Endodermal cell (in vitro differentiated cells): Measurements from ENCODE around the gene MTLN. TPM values are rescaled to one million over a fixed set of nuclear protein-coding genes. Genes with fewer than 3 reads are reported as not detected.
"Not testable (repeated sequence)": the region's sequence is repeated elsewhere in the genome, so short reads cannot be mapped to it uniquely, and the experiment has no call there.

Experiments
- DNase-seq: peaks from one replicate; pipeline ENCODE4 v3.0.0-alpha.2; 2017
- H3K27ac ChIP-seq: 2 replicates; pipeline ENCODE4 v1.5.1; 2013; ENCODE audit warnings: mild to moderate bottlenecking, low read depth, low read length, moderate library complexity
- H3K27me3 ChIP-seq: 2 replicates; pipeline ENCODE4 v1.6.1; 2013; ENCODE audit warnings: mild to moderate bottlenecking, low read length, moderate library complexity; ENCODE audit not compliant: insufficient read depth, control insufficient read depth, poor library complexity, severe bottlenecking
- H3K36me3 ChIP-seq: 2 replicates; pipeline ENCODE4 v1.7.0; 2013; ENCODE audit warnings: mild to moderate bottlenecking, low read length, moderate library complexity; ENCODE audit not compliant: control insufficient read depth, insufficient read depth
- H3K4me1 ChIP-seq: one replicate; pipeline ENCODE4 v1.7.0; 2013; ENCODE audit warnings: low read length; ENCODE audit not compliant: control insufficient read depth, insufficient read depth
- H3K4me3 ChIP-seq: 2 replicates; pipeline ENCODE4 v1.5.1; 2013; ENCODE audit warnings: mild to moderate bottlenecking, low read length, moderate library complexity
- H3K9ac ChIP-seq: 2 replicates; pipeline ENCODE4 v1.6.1; 2013; ENCODE audit warnings: mild to moderate bottlenecking, low read length, moderate library complexity; ENCODE audit not compliant: poor library complexity, severe bottlenecking; ENCODE audit errors: extremely low read depth
- H3K9me3 ChIP-seq: 2 replicates; pipeline ENCODE4 v1.6.1; 2013; ENCODE audit warnings: mild to moderate bottlenecking, low read length, moderate library complexity; ENCODE audit not compliant: control insufficient read depth
- H3K27ac Mint-ChIP-seq: 2 replicates; pipeline ENCODE4 v1.8.0; 2020; ENCODE audit warnings: mixed read lengths
- H3K27me3 Mint-ChIP-seq: 2 replicates; pipeline ENCODE4 v1.8.0; 2021; ENCODE audit warnings: mild to moderate bottlenecking, mixed read lengths; ENCODE audit not compliant: insufficient read depth
- H3K36me3 Mint-ChIP-seq: 2 replicates; pipeline ENCODE4 v1.8.0; 2020; ENCODE audit warnings: low read depth, mixed read lengths
- H3K4me1 Mint-ChIP-seq: 2 replicates; pipeline ENCODE4 v1.8.0; 2020; ENCODE audit warnings: mixed read lengths
- H3K4me3 Mint-ChIP-seq: 2 replicates; pipeline ENCODE4 v1.8.0; 2020; ENCODE audit warnings: mild to moderate bottlenecking, moderate library complexity, mixed read lengths
- H3K9me3 Mint-ChIP-seq: 2 replicates; pipeline ENCODE4 v1.8.0; 2020; ENCODE audit warnings: mild to moderate bottlenecking, mixed read lengths
- CTCF ChIP-seq: fragments of 200-600 bp; sonication (generic); conservative IDR thresholded peaks from 2 replicates; pipeline ENCODE4 v1.5.0; 2021; ENCODE audit warnings: antibody characterized with exemption, mild to moderate bottlenecking
- whole genome bisulfite sequencing, 2 experiments: methylation state at CpG; one replicate each; pipeline versions ENCODE4 v1.1.5 to v1.1.7; 2013; ENCODE audit warnings: missing lambda C conversion rate in 2 of 2, mixed read lengths in 1 of 2; ENCODE audit not compliant: insufficient coverage in 1 of 2, insufficient read length in 1 of 2; 5-methylcytosine and 5-hydroxymethylcytosine counted together
- total RNA-seq, 2 donors: library from RNA; stranded (reverse); fragmentation: NEBNext Ultra II Directional in 1 of 2; extraction: Animal tissue kit (Norgen Biotek cat#: 25700) in 1 of 2; gene quantifications; 2 replicates in 1 of 2; 3 replicates in 1 of 2; pipeline ENCODE4 v1.2.1, GENCODE V29; 2021

The MTLN gene
- total RNA-seq, 2 donors from 2014 or later, result 11.5 to 35.5 TPM

- H3K27ac ChIP-seq, result no peak overlapping the region
- H3K9me3 ChIP-seq, result no peaks in the 10 kb centered on the region
- H3K27me3 Mint-ChIP-seq, result peaks cover 6% of the 10 kb centered on the region
- 75 to 89% methylated on average over 2 to 4 of the region's 4 CpGs for WGBS, 2 experiments
- peaks cover 3% of the 10 kb centered on the region for H3K9me3 Mint-ChIP-seq
- H3K9ac ChIP-seq, result no peak overlapping the region
- H3K36me3 Mint-ChIP-seq, result peaks cover 3% of the 10 kb centered on the region
- H3K4me3 ChIP-seq, result no peak overlapping the region
- H3K27ac Mint-ChIP-seq, result no peak overlapping the region
- no peaks in the 10 kb centered on the region for H3K36me3 ChIP-seq
- DNase-seq, result no peak
- TF ChIP-seq CTCF, result no peak
- no peaks in the 10 kb centered on the region for H3K27me3 ChIP-seq
- no peak overlapping the region for H3K4me3 Mint-ChIP-seq
- H3K4me1 ChIP-seq, result no peaks in the 10 kb centered on the region
- H3K4me1 Mint-ChIP-seq, result no peaks in the 10 kb centered on the region
Measured at GRCh38 chr2:110197452-110197851, 14.9 kb downstream of the MTLN start.

DNA sequence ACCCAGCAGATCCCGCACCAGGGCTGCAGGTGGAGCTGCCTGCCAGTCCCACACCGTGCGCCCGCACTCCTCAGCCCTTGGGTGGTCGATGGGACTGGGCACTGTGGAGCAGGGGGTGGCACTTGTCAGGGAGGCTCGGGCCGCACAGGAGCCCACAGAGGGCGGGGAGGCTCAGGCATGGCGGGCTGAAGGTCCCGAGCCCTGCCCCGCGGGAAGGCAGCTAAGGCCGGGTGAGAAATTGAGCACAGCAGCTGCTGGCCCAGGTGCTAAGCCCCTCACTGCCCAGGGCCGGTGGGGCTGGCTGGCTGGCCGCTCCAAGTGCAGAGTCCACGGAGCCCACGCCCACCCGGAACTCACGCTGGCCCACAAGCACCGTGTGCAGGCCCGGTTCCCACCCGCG is 22.2 kb downstream of the MTLN start:
- peaks cover 50% of the 10 kb centered on the region for H3K9me3 Mint-ChIP-seq
- DNase-seq, H3K4me3 ChIP-seq, H3K36me3 ChIP-seq, H3K9ac ChIP-seq, H3K27ac ChIP-seq, H3K27me3 Mint-ChIP-seq, H3K4me1 Mint-ChIP-seq, H3K27ac Mint-ChIP-seq, H3K27me3 ChIP-seq, H3K4me3 Mint-ChIP-seq, H3K4me1 ChIP-seq: not testable (repeated sequence)
- peaks cover 19% of the 10 kb centered on the region for H3K9me3 ChIP-seq
- H3K36me3 Mint-ChIP-seq, result peaks cover 41% of the 10 kb centered on the region
- WGBS, 2 experiments, result 90 to 95% methylated on average over 2 to 23 of the region's 23 CpGs

DNA sequence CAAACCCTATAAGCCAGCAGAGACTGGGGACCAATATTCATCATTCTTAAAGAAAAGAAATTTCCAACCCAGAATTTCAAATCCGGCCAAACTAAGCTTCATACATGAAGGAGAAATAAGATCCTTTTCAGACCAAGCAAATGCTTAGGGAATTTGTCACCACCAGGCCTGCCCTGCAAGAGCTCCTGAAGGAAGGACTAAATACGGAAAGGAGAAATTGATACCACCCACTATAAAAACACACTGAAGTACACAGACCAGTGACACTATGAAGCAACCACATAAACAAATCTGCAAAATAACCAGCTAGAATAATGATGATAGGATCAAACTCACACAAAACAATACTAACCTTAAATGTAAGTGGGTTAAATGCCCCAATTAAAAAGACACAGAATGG is 29.9 kb downstream of the MTLN start:
- WGBS, 2 experiments, result 85% methylated on average over 2 of the region's 2 CpGs; no CpG with 5 or more reads in 1 of the 2 experiments
- H3K4me1 Mint-ChIP-seq, result no peaks in the 10 kb centered on the region
- H3K27ac Mint-ChIP-seq, result no peak overlapping the region

More for the DNA sequence above, 29.9 kb downstream of the MTLN start:
- Histone ChIP-seq H3K9me3 (peaks cover 35% of the 10 kb centered on the region), H3K9ac (no peak overlapping the region), H3K4me3 (no peak overlapping the region), H3K27ac (no peak overlapping the region), H3K36me3 (no peaks in the 10 kb centered on the region), H3K27me3 (no peaks in the 10 kb centered on the region), H3K4me1 (no peaks in the 10 kb centered on the region)
- Mint-ChIP-seq H3K36me3 (peaks cover 24% of the 10 kb centered on the region), H3K27me3 (peaks cover 10% of the 10 kb centered on the region), H3K4me3 (no peak overlapping the region), H3K9me3 (peaks cover 47% of the 10 kb centered on the region)
- no peak for DNase-seq
- TF ChIP-seq CTCF, result no peak
